ENCODE results near the gene BCL7B. TPM values are rescaled to one million over a fixed set of nuclear protein-coding genes. Genes with fewer than 3 reads are reported as not detected.
"Not testable (repeated sequence)": the region's sequence is repeated elsewhere in the genome, so short reads cannot be mapped to it uniquely, and the experiment has no call there.

The BCL7B gene
- total RNA-seq, 2 experiments from 2014 or later: 68.9 to 71.6 TPM

- Mint-ChIP-seq H3K4me3 (no peak overlapping the region), H3K36me3 (ENCODE audit: low read depth) (peaks cover 24% of the 10 kb centered on the region), H3K4me1 (peaks cover 29% of the 10 kb centered on the region), H3K9me3 (no peaks in the 10 kb centered on the region), H3K27ac (no peak overlapping the region), H3K27me3 (no peaks in the 10 kb centered on the region)
- ChIA-PET POLR2A (interaction anchor here (0.8 to 4.4 kb wide), 7 partner anchors 10 to 48 kb away, joined by 3 to 27 read pairs (median 18); partner anchors contain the start of genes BAZ1B, BCL7B and TBL2), CTCF (interaction anchor here (1.4 to 1.6 kb wide), 3 partner anchors 47 to 168 kb away, joined by 4 to 6 read pairs (median 6); no protein-coding TSS in a partner anchor)
- DNase-seq: no peak
These were observed 9.7 kb upstream of the BCL7B start for GRCh38 chr7:73567140-73567539.

GRCh38 chr7:73566431-73566830 is 8.9 kb upstream of the BCL7B start:
- CTCF ChIA-PET: interaction anchor here (1.0 to 1.6 kb wide), 4 partner anchors 12 to 168 kb away, joined by 3 to 6 read pairs (median 5); partner anchors contain the start of genes BAZ1B and TBL2
- H3K9me3 Mint-ChIP-seq, H3K27me3 Mint-ChIP-seq, DNase-seq: not testable (repeated sequence)
- H3K4me3 Mint-ChIP-seq: peak overlapping the region; percentile 69
- POLR2A ChIA-PET: interaction anchor here (0.8 to 4.4 kb wide), 10 partner anchors 9 to 89 kb away, joined by 3 to 27 read pairs (median 8); partner anchors contain the start of genes BAZ1B, BCL7B and TBL2
- H3K4me1 Mint-ChIP-seq: peaks cover 32% of the 10 kb centered on the region
- peaks cover 19% of the 10 kb centered on the region for H3K36me3 Mint-ChIP-seq (ENCODE audit: low read depth)
- peak overlapping the region; percentile 64 for H3K27ac Mint-ChIP-seq

- DNase-seq: no peak
- Mint-ChIP-seq H3K27ac (peak overlapping the region; percentile 64), H3K4me3 (peak overlapping the region; percentile 69), H3K4me1 (peaks cover 32% of the 10 kb centered on the region), H3K9me3 (no peaks in the 10 kb centered on the region), H3K36me3 (ENCODE audit: low read depth) (peaks cover 14% of the 10 kb centered on the region), H3K27me3 (no peaks in the 10 kb centered on the region)
- ChIA-PET POLR2A (interaction anchor here (0.8 to 4.4 kb wide), 9 partner anchors 9 to 89 kb away, joined by 3 to 27 read pairs (median 9); partner anchors contain the start of genes BAZ1B, BCL7B and TBL2), CTCF (interaction anchor here (1.0 to 1.6 kb wide), 4 partner anchors 12 to 169 kb away, joined by 3 to 6 read pairs (median 5); partner anchors contain the start of genes BAZ1B and TBL2)
These were observed 8.3 kb upstream of the BCL7B start for GRCh38 chr7:73565675-73566340.

GRCh38 chr7:73560109-73560835 is 2.8 kb upstream of the BCL7B start:
- H3K36me3 Mint-ChIP-seq (ENCODE audit: low read depth): peaks cover 12% of the 10 kb centered on the region
- H3K27ac Mint-ChIP-seq: no peak overlapping the region
- no peaks in the 10 kb centered on the region for H3K9me3 Mint-ChIP-seq
- POLR2A ChIA-PET: interaction anchor here (1.3 to 4.9 kb wide), 4 partner anchors 17 to 178 kb away, joined by 5 to 100 read pairs (median 6); partner anchors contain the start of genes ABHD11, BAZ1B and TBL2
- no peaks in the 10 kb centered on the region for H3K27me3 Mint-ChIP-seq
- H3K4me1 Mint-ChIP-seq: peaks cover 31% of the 10 kb centered on the region
- CTCF ChIA-PET: interaction anchor here (1.1 to 1.6 kb wide), 2 partner anchors 38 to 174 kb away, joined by 3 read pairs; partner anchors contain the start of gene BAZ1B
- H3K4me3 Mint-ChIP-seq: no peak overlapping the region
- no peak for DNase-seq

GRCh38 chr7:73557108-73557396 is 438 bp downstream of the BCL7B start:
- H3K27ac Mint-ChIP-seq: peak overlapping the region; percentile 85
- peaks cover 46% of the 10 kb centered on the region for H3K4me1 Mint-ChIP-seq
- ChIA-PET POLR2A (interaction anchor here (0.6 to 4.9 kb wide), 17 partner anchors 8 to 181 kb away, joined by 3 to 100 read pairs (median 5); partner anchors contain the start of genes ABHD11, BAZ1B, STX1A and TBL2), CTCF (interaction anchor here (1.0 to 3.4 kb wide), 5 partner anchors 10 to 37 kb away, joined by 3 to 8 read pairs (median 6); partner anchors contain the start of genes BAZ1B and TBL2)
- no peaks in the 10 kb centered on the region for H3K27me3 Mint-ChIP-seq
- H3K4me3 Mint-ChIP-seq: peak overlapping the region; percentile 90
- H3K36me3 Mint-ChIP-seq (ENCODE audit: low read depth): peaks cover 28% of the 10 kb centered on the region
- H3K9me3 Mint-ChIP-seq: no peaks in the 10 kb centered on the region
- DNase-seq: peak; percentile 95

- peaks cover 44% of the 10 kb centered on the region for H3K4me1 Mint-ChIP-seq
- H3K27ac Mint-ChIP-seq: peak overlapping the region; percentile 85
- ChIA-PET CTCF (interaction anchor here (1.0 to 3.4 kb wide), 5 partner anchors 9 to 36 kb away, joined by 3 to 8 read pairs (median 6); partner anchors contain the start of genes BAZ1B and TBL2), POLR2A (interaction anchor here (0.6 to 4.9 kb wide), 19 partner anchors 8 to 182 kb away, joined by 3 to 100 read pairs (median 5); partner anchors contain the start of genes ABHD11, BAZ1B, STX1A and TBL2)
- H3K4me3 Mint-ChIP-seq: peak overlapping the region; percentile 90
- H3K9me3 Mint-ChIP-seq: no peaks in the 10 kb centered on the region
- no peaks in the 10 kb centered on the region for H3K27me3 Mint-ChIP-seq
- peaks cover 30% of the 10 kb centered on the region for H3K36me3 Mint-ChIP-seq (ENCODE audit: low read depth)
- DNase-seq: no peak
These were observed 1.0 kb downstream of the BCL7B start for GRCh38 chr7:73556208-73557107.

GRCh38 chr7:73555411-73555982 is 2.0 kb downstream of the BCL7B start:
- H3K27ac Mint-ChIP-seq: peak overlapping the region; percentile 85
- H3K4me1 Mint-ChIP-seq: peaks cover 41% of the 10 kb centered on the region
- H3K36me3 Mint-ChIP-seq (ENCODE audit: low read depth): peaks cover 35% of the 10 kb centered on the region
- no peaks in the 10 kb centered on the region for H3K9me3 Mint-ChIP-seq
- CTCF ChIA-PET: interaction anchor here (0.9 to 3.4 kb wide), 4 partner anchors 27 to 35 kb away, joined by 3 to 8 read pairs (median 6); partner anchors contain the start of gene BAZ1B
- H3K27me3 Mint-ChIP-seq: no peaks in the 10 kb centered on the region
- no peak for DNase-seq
- H3K4me3 Mint-ChIP-seq: peak overlapping the region; percentile 90
- POLR2A ChIA-PET: interaction anchor here (1.5 to 4.9 kb wide), 8 partner anchors 9 to 183 kb away, joined by 3 to 100 read pairs (median 16); partner anchors contain the start of genes ABHD11, BAZ1B, STX1A and TBL2

- H3K27ac Mint-ChIP-seq, H3K4me3 Mint-ChIP-seq, H3K9me3 Mint-ChIP-seq, DNase-seq, H3K27me3 Mint-ChIP-seq: not testable (repeated sequence)
- peaks cover 42% of the 10 kb centered on the region for H3K4me1 Mint-ChIP-seq
- peaks cover 46% of the 10 kb centered on the region for H3K36me3 Mint-ChIP-seq (ENCODE audit: low read depth)
- POLR2A ChIA-PET: interaction anchor here (3.1 kb wide), 1 partner anchor 28 kb away, joined by 16 read pairs; the partner anchor contains the start of gene BAZ1B
- CTCF ChIA-PET: interaction anchor here (1.4 kb wide), 1 partner anchor 28 kb away, joined by 4 read pairs; the partner anchor contains the start of gene BAZ1B
These were observed 7.4 kb downstream of the BCL7B start for GRCh38 chr7:73550093-73550492.

GRCh38 chr7:73549176-73549575 is 8.3 kb downstream of the BCL7B start:
- Mint-ChIP-seq H3K4me1 (peaks cover 35% of the 10 kb centered on the region), H3K4me3 (no peak overlapping the region), H3K9me3 (no peaks in the 10 kb centered on the region), H3K36me3 (ENCODE audit: low read depth) (peaks cover 44% of the 10 kb centered on the region), H3K27me3 (no peaks in the 10 kb centered on the region), H3K27ac (no peak overlapping the region)
- CTCF ChIA-PET: interaction anchor here (1.4 kb wide), 1 partner anchor 27 kb away, joined by 4 read pairs; the partner anchor contains the start of gene BAZ1B
- POLR2A ChIA-PET: interaction anchor here (3.1 kb wide), 1 partner anchor 27 kb away, joined by 16 read pairs; the partner anchor contains the start of gene BAZ1B
- DNase-seq: no peak

GRCh38 chr7:73547841-73548240 is 9.6 kb downstream of the BCL7B start:
- peaks cover 37% of the 10 kb centered on the region for H3K4me1 Mint-ChIP-seq
- peak overlapping the region; percentile 19 for H3K27ac Mint-ChIP-seq

GRCh38 chr7:73544678-73545077 is 12.8 kb downstream of the BCL7B start:
- Mint-ChIP-seq H3K4me3 (no peak overlapping the region), H3K27me3 (no peaks in the 10 kb centered on the region)
- CTCF ChIA-PET: no interaction called here

More at GRCh38 chr7:73547841-73548240, 9.6 kb downstream of the BCL7B start:
- ChIA-PET CTCF (interaction anchor here (1.0 to 1.6 kb wide), 3 partner anchors 9 to 22 kb away, joined by 3 to 5 read pairs (median 3); partner anchors contain the start of gene BCL7B), POLR2A (interaction anchor here (0.8 to 3.1 kb wide), 8 partner anchors 9 to 26 kb away, joined by 3 to 16 read pairs (median 4); partner anchors contain the start of gene BAZ1B)
- Mint-ChIP-seq H3K9me3 (no peaks in the 10 kb centered on the region), H3K4me3 (no peak overlapping the region), H3K27me3 (no peaks in the 10 kb centered on the region), H3K36me3 (ENCODE audit: low read depth) (peaks cover 46% of the 10 kb centered on the region)
- DNase-seq: no peak

More at GRCh38 chr7:73544678-73545077, 12.8 kb downstream of the BCL7B start:
- no peak overlapping the region for H3K27ac Mint-ChIP-seq
- POLR2A ChIA-PET: interaction anchor here (1.4 kb wide), 1 partner anchor 12 kb away, joined by 4 read pairs; the partner anchor contains the start of gene BCL7B
- H3K4me1 Mint-ChIP-seq: peaks cover 34% of the 10 kb centered on the region
- H3K36me3 Mint-ChIP-seq (ENCODE audit: low read depth): peaks cover 54% of the 10 kb centered on the region
- no peak for DNase-seq
- H3K9me3 Mint-ChIP-seq: no peaks in the 10 kb centered on the region

Measured in activated CD4-positive, alpha-beta memory T cell treated with anti-CD3 and anti-CD28 coated beads, Interleukin-2, amount 10 ng/mL, durations not matched to agents 7 days and 5 days (primary cell).